B cell (primary cell): ENCODE data around the gene BRF1. TPM values are rescaled to one million over a fixed set of nuclear protein-coding genes. Genes with fewer than 3 reads are reported as not detected.

Source experiments
- ATAC-seq: fragments of 200-7000 bp; cut with Tn5 transposase; one replicate; pipeline ENCODE4 v1.10.0; 2021; ENCODE audit warnings: low read depth, mild to moderate bottlenecking, moderate number of reproducible peaks, moderate library complexity
- CTCF ChIA-PET: fragments of 350-600 bp; sonication (Branson Sonifier 250); formaldehyde crosslinking; loops from one replicate; lab custom pipeline; 2021; ENCODE audit warnings: antibody characterized with exemption, inconsistent platforms; lab: Charles Lee
- POLR2A ChIA-PET: fragments of 350-600 bp; sonication (Branson Sonifier 250); formaldehyde crosslinking; loops from one replicate; lab custom pipeline; 2021; ENCODE audit warnings: antibody characterized with exemption; lab: Charles Lee
- DNase-seq: peaks from one replicate; pipeline ENCODE4 v3.0.0; 2013
- H2AFZ ChIP-seq: 2 replicates; pipeline ENCODE4 v1.6.1; 2012; ENCODE audit warnings: mild to moderate bottlenecking, low read depth, low read length; ENCODE audit not compliant: insufficient read depth, poor library complexity, severe bottlenecking
- H3K27ac ChIP-seq, 2 donors: 1 replicate in 1 of 2; 2 replicates in 1 of 2; pipeline ENCODE4 v1.5.1; 2012 to 2013; ENCODE audit warnings: low read length in 2 of 2, mild to moderate bottlenecking in 2 of 2, moderate library complexity in 1 of 2
- H3K27me3 ChIP-seq, 4 experiments: fragments of 200-600 bp in 1 of 4; sonication (generic) in 1 of 4; replicated peaks in 1 of 4; 1 replicate in 2 of 4; 2 replicates in 2 of 4; pipeline versions ENCODE4 v1.6.1 to v1.7.0; 2013 to 2016; ENCODE audit warnings: low read length in 3 of 4, mild to moderate bottlenecking in 2 of 4, mixed read lengths in 1 of 4, moderate library complexity in 1 of 4; ENCODE audit not compliant: insufficient read depth in 4 of 4, control insufficient read depth in 3 of 4; ENCODE audit errors: control extremely low read depth in 1 of 4
- H3K36me3 ChIP-seq, 2 experiments: replicated peaks in 1 of 2; 1 replicate in 1 of 2; 2 replicates in 1 of 2; pipeline versions ENCODE4 v1.6.1 to v1.7.1; 2013; ENCODE audit warnings: low read length in 1 of 2; ENCODE audit not compliant: insufficient read depth in 2 of 2, control insufficient read depth in 1 of 2; ENCODE audit errors: control extremely low read depth in 1 of 2, extremely low read depth in 1 of 2
- H3K4me1 ChIP-seq, 2 donors: fragments of 200-600 bp in 1 of 2; sonication (generic) in 1 of 2; 1 replicate in 1 of 2; 2 replicates in 1 of 2; pipeline versions ENCODE4 v1.5.1 to v1.6.1; 2013 to 2017; ENCODE audit warnings: low read length in 2 of 2; ENCODE audit not compliant: control insufficient read depth in 2 of 2, insufficient read depth in 2 of 2
- H3K4me2 ChIP-seq: replicated peaks from 2 replicates; pipeline ENCODE3; 2012; ENCODE audit warnings: mild to moderate bottlenecking, low read depth, low read length; ENCODE audit not compliant: poor library complexity, severe bottlenecking
- H3K4me3 ChIP-seq, 5 experiments: fragments of 200-600 bp in 1 of 5; sonication (generic) in 1 of 5; 1 replicate in 3 of 5; 2 replicates in 2 of 5; pipeline versions ENCODE4 v1.5.1 to v1.7.0; 2011 to 2016; ENCODE audit warnings: low read length in 4 of 5, mild to moderate bottlenecking in 4 of 5, low read depth in 2 of 5, control low read depth in 1 of 5, moderate library complexity in 1 of 5; ENCODE audit not compliant: insufficient read depth in 1 of 5; ENCODE audit errors: control extremely low read depth in 1 of 5, extremely low read depth in 1 of 5
- H3K79me2 ChIP-seq: fragments of 200-600 bp; sonication (generic); one replicate; pipeline ENCODE4 v1.6.0; 2016; ENCODE audit warnings: low read length; ENCODE audit not compliant: control insufficient read depth, insufficient read depth
- H3K9ac ChIP-seq: fragments of 200-600 bp; sonication (generic); 2 replicates; pipeline ENCODE4 v1.6.1; 2017; ENCODE audit warnings: mild to moderate bottlenecking, low read length, moderate library complexity
- H3K9me3 ChIP-seq, 3 donors: one replicate each; pipeline versions ENCODE4 v1.6.1 to v1.7.1; 2013; ENCODE audit warnings: low read length in 2 of 3; ENCODE audit not compliant: control insufficient read depth in 2 of 3, insufficient read depth in 1 of 3; ENCODE audit errors: control extremely low read depth in 1 of 3
- H4K20me1 ChIP-seq: 2 replicates; pipeline ENCODE4 v1.6.0; 2012; ENCODE audit warnings: mild to moderate bottlenecking, low read length; ENCODE audit not compliant: insufficient read depth, control insufficient read depth, poor library complexity, severe bottlenecking
- H3K27ac Mint-ChIP-seq: one replicate; pipeline ENCODE4 v1.8.0; 2021; ENCODE audit warnings: mixed read lengths
- H3K27me3 Mint-ChIP-seq: one replicate; pipeline ENCODE4 v1.8.0; 2021; ENCODE audit warnings: mixed read lengths
- H3K4me1 Mint-ChIP-seq: one replicate; pipeline ENCODE4 v1.8.0; 2021; ENCODE audit warnings: mixed read lengths
- H3K4me3 Mint-ChIP-seq: one replicate; pipeline ENCODE4 v1.8.0; 2021; ENCODE audit warnings: mixed read lengths
- H3K9me3 Mint-ChIP-seq: one replicate; pipeline ENCODE4 v1.8.0; 2022; ENCODE audit warnings: mixed read lengths; ENCODE audit not compliant: insufficient read depth
- EZH2 ChIP-seq: IDR thresholded peaks from 2 replicates; pipeline ENCODE4 v1.6.1; 2012; ENCODE audit warnings: borderline replicate concordance, low read depth, mild to moderate bottlenecking, moderate library complexity, low read length; ENCODE audit not compliant: insufficient read depth, poor library complexity, severe bottlenecking
- WGBS: methylation state at CpG from one replicate; pipeline ENCODE4 v1.1.5; 2013; ENCODE audit warnings: missing lambda C conversion rate; ENCODE audit not compliant: insufficient coverage; 5-methylcytosine and 5-hydroxymethylcytosine counted together
- intact Hi-C: fragments of 100-400 bp; cut with micrococcal nuclease; formaldehyde crosslinking; loops from one replicate; pipeline ENCODE4 v1.10.0; 2022
- polyA plus RNA-seq: library from polyadenylated mRNA; depleted of rRNA; stranded (reverse); fragments of >200 nt; gene quantifications from 2 replicates; pipeline ENCODE4 v1.2.3, GENCODE V29; 2012
- total RNA-seq, 2 donors: library from RNA; stranded (reverse); fragments of 120-200 nt in 1 of 2; gene quantifications; 1 replicate in 1 of 2; 2 replicates in 1 of 2; pipeline versions ENCODE4 v1.2.3 to v1.2.4, GENCODE V29; 2013 to 2022
- TF ChIP-seq, protein P1 (sequence below): fragments of 200-600 bp; IDR thresholded peaks from one replicate; pipeline ENCODE4 v1.8.0; 2022; ENCODE audit warnings: antibody characterized with exemption, mild to moderate bottlenecking

Gene BRF1
- total and polyA plus RNA-seq, 2 donors (not counting 1 experiment from before 2014, with no cell fraction given), result 24.5 to 55.8 TPM

DNA sequence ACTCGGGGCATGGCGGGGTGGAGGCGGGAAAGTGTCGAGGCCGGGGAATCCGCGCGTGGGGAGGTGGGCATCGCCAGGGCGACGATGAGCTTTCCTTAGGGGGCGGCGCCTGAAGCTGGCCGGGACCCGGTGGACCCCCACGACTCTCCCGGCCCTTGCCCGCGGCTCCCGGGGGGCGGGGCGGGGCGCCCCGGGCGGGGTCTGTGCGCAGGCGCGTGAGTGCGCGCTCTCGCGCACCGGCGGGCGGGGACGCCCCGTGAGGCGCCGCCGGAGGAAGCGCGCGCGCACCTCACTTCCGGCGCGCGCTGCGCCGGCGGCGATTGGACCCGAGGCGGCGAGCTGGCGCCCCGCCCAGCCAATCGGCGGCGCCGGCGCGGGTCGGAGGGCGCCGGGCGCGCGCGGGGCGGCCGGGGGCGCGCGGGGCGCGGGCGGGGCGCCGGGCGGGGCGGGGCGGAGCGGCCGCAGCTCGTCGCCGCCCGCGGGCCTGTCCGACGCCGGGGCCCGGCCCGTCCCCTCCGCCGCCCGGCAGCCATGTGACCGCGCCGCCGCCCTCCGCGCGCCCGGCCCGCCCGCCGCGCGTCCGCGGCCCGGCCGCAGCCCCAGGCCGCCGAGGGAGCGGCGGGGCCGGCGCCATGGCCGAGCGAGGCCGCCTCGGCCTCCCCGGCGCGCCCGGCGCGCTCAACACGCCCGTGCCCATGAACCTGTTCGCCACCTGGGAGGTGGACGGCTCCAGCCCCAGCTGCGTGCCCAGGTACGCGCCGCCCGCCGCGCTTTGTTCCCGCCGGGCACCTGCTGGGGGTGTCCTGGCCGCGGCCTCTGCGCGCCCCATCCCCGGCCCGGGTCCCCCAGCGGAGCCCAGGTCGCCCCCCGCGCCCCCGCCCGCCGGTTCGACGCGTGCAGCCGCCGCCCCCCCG, 13.7 kb upstream of the BRF1 start, which contains the start of gene PACS2:
Gene PACS2, plus strand, starts transcription at position 462 of the 914 bp plus-strand sequence. Its CDS starts 171 bp downstream, at position 633.
- peaks cover 11% of the 10 kb centered on the region for H3K4me1 Mint-ChIP-seq
- H4K20me1 ChIP-seq, result peaks cover 19% of the 10 kb centered on the region
- H3K27ac ChIP-seq, result peak within 1 kb of the TSS in 1 of 2 donors; percentile 64
- WGBS, result under 1% methylated on average over 163 of the region's 163 CpGs
- no peaks in the 10 kb centered on the region for H3K36me3 ChIP-seq
- ATAC-seq, result peak; percentile 80
- H3K27me3 ChIP-seq, result no peaks in the 10 kb centered on the region
- CTCF ChIA-PET, result interaction anchor here (0.6 to 2.1 kb wide), 7 partner anchors 14 to 224 kb away, joined by 3 to 12 read pairs (median 3); partner anchors contain the start of genes BRF1 and BTBD6
- TF ChIP-seq EZH2, result no peak
- TF ChIP-seq, protein P1, sequence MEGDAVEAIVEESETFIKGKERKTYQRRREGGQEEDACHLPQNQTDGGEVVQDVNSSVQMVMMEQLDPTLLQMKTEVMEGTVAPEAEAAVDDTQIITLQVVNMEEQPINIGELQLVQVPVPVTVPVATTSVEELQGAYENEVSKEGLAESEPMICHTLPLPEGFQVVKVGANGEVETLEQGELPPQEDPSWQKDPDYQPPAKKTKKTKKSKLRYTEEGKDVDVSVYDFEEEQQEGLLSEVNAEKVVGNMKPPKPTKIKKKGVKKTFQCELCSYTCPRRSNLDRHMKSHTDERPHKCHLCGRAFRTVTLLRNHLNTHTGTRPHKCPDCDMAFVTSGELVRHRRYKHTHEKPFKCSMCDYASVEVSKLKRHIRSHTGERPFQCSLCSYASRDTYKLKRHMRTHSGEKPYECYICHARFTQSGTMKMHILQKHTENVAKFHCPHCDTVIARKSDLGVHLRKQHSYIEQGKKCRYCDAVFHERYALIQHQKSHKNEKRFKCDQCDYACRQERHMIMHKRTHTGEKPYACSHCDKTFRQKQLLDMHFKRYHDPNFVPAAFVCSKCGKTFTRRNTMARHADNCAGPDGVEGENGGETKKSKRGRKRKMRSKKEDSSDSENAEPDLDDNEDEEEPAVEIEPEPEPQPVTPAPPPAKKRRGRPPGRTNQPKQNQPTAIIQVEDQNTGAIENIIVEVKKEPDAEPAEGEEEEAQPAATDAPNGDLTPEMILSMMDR, result no peak
- peak within 1 kb of the TSS; percentile 98 for H3K4me2 ChIP-seq
- H3K79me2 ChIP-seq, result peaks cover 8% of the 10 kb centered on the region
- H3K4me1 ChIP-seq, result peaks cover 13 to 22% of the 10 kb centered on the region in 2 donors
- H3K9me3 ChIP-seq, result no peaks in the 10 kb centered on the region
- intact Hi-C loops, result loop anchor here (1.0 kb wide), 2 partner anchors 13 to 177 kb away; partner anchors contain the start of genes BRF1 and TEDC1
- peak within 1 kb of the TSS; percentile 93 for H2AFZ ChIP-seq
- peak within 1 kb of the TSS; percentile 94 for H3K27ac Mint-ChIP-seq
- peak within 1 kb of the TSS; percentile 69 for H3K9ac ChIP-seq
- H3K4me3 ChIP-seq, result peak within 1 kb of the TSS; percentile 5 to 67 (median 59)
- H3K9me3 Mint-ChIP-seq, result no peaks in the 10 kb centered on the region
- POLR2A ChIA-PET, result interaction anchor here (0.6 to 2.3 kb wide), 4 partner anchors 13 to 302 kb away, joined by 3 to 25 read pairs (median 4); partner anchors contain the start of genes BRF1 and BTBD6
- no peaks in the 10 kb centered on the region for H3K27me3 Mint-ChIP-seq
- peak; percentile 92 for DNase-seq
- peak within 1 kb of the TSS; percentile 93 for H3K4me3 Mint-ChIP-seq
